Keratinocyte (primary cell): ENCODE results near the gene CHRD. TPM values are rescaled to one million over a fixed set of nuclear protein-coding genes. Genes with fewer than 3 reads are reported as not detected.

Experiments
- DNase-seq: peaks from one replicate; pipeline ENCODE4 v3.0.0-alpha.2; 2011; ENCODE audit warnings: low read depth, missing footprints, low spot score
- FAIRE-seq: peaks from 2 replicates; lab custom pipeline; 2011; peaks lifted over from hg19 to GRCh38; lab: Jason Lieb, UNC
- H2AFZ ChIP-seq: 2 replicates; pipeline ENCODE4 v1.6.0; 2012; ENCODE audit warnings: low read length, control low read depth, inconsistent platforms; ENCODE audit not compliant: control insufficient read depth
- H3K27ac ChIP-seq: 2 replicates; pipeline ENCODE4 v1.5.1; 2011; ENCODE audit warnings: low read length; ENCODE audit not compliant: control insufficient read depth, insufficient read depth
- H3K27me3 ChIP-seq: 3 replicates; pipeline ENCODE4 v1.6.0; 2011; ENCODE audit warnings: low read length; ENCODE audit not compliant: control insufficient read depth, insufficient read depth; ENCODE audit errors: extremely low read depth
- H3K36me3 ChIP-seq, 2 experiments: 2 replicates in 1 of 2; 3 replicates in 1 of 2; pipeline ENCODE4 v1.5.1; 2011; ENCODE audit warnings: low read length in 2 of 2, mild to moderate bottlenecking in 1 of 2; ENCODE audit not compliant: control insufficient read depth in 2 of 2, insufficient read depth in 2 of 2; ENCODE audit errors: extremely low read depth in 1 of 2
- H3K4me1 ChIP-seq: 3 replicates; pipeline ENCODE4 v1.5.1; 2011; ENCODE audit warnings: low read length; ENCODE audit not compliant: control insufficient read depth, insufficient read depth; ENCODE audit errors: extremely low read depth
- H3K4me2 ChIP-seq: 3 replicates; pipeline ENCODE4 v1.6.0; 2011; ENCODE audit warnings: low read depth, low read length; ENCODE audit not compliant: control insufficient read depth, insufficient read depth; ENCODE audit errors: extremely low read depth
- H3K4me3 ChIP-seq, 3 experiments: fragments of 200-600 bp in 1 of 3; sonication (generic) in 1 of 3; 2 replicates in 2 of 3; 3 replicates in 1 of 3; pipeline ENCODE4 v1.5.1; 2011 to 2016; ENCODE audit warnings: low read length in 3 of 3, mild to moderate bottlenecking in 3 of 3, control low read depth in 2 of 3, inconsistent platforms in 1 of 3, low read depth in 1 of 3, mixed read lengths in 1 of 3, mixed run types in 1 of 3, moderate library complexity in 1 of 3; ENCODE audit not compliant: control insufficient read depth in 2 of 3, insufficient read depth in 2 of 3; ENCODE audit errors: extremely low read depth in 1 of 3
- H3K79me2 ChIP-seq: 2 replicates; pipeline ENCODE4 v1.6.0; 2012; ENCODE audit warnings: low read length; ENCODE audit not compliant: control insufficient read depth, insufficient read depth
- H3K9ac ChIP-seq: 3 replicates; pipeline ENCODE4 v1.6.0; 2011; ENCODE audit warnings: low read length; ENCODE audit not compliant: control insufficient read depth, insufficient read depth; ENCODE audit errors: extremely low read depth
- H3K9me1 ChIP-seq: 3 replicates; pipeline ENCODE4 v1.6.0; 2011; ENCODE audit warnings: low read length; ENCODE audit not compliant: control insufficient read depth, insufficient read depth; ENCODE audit errors: extremely low read depth
- H3K9me3 ChIP-seq: 2 replicates; pipeline ENCODE4 v1.5.1; 2012; ENCODE audit warnings: low read depth, low read length; ENCODE audit not compliant: control insufficient read depth
- H4K20me1 ChIP-seq: 3 replicates; pipeline ENCODE4 v1.6.0; 2011; ENCODE audit warnings: low read length; ENCODE audit not compliant: control insufficient read depth, insufficient read depth; ENCODE audit errors: extremely low read depth
- EZH2 ChIP-seq: IDR thresholded peaks from one replicate; pipeline ENCODE4 v1.6.1; 2012; ENCODE audit warnings: inconsistent platforms, mild to moderate bottlenecking, low read length, moderate library complexity
- dilution Hi-C: fragments of 300-500 bp; cut with MboI; formaldehyde crosslinking; loops from one replicate; pipeline ENCODE4 v1.7.0; 2020; ENCODE audit warnings: low sequenced_read_pairs; ENCODE audit not compliant: extremely low pct_ligation_motif_present
- polyA plus RNA-seq, 5 experiments: library from polyadenylated mRNA; depleted of rRNA in 3 of 5; stranded (reverse) in 3 of 5; stranded (forward) in 1 of 5; unstranded in 1 of 5; fragments of >200 nt; gene quantifications; 1 replicate in 1 of 5; 2 replicates in 3 of 5; 3 replicates in 1 of 5; pipeline versions ENCODE4 v1.2.1 to v1.2.3, GENCODE V29; 2011 to 2012; ENCODE audit warnings: missing spikeins in 2 of 5, low read depth in 1 of 5, low replicate concordance in 1 of 5
- TF ChIP-seq, protein P1 (sequence below), 3 experiments: IDR thresholded peaks in 1 of 3; conservative IDR thresholded peaks in 1 of 3; optimal IDR thresholded peaks in 1 of 3; 2 replicates in 2 of 3; 3 replicates in 1 of 3; pipeline versions ENCODE3 to v1.5.1; 2011; ENCODE audit warnings: low read length in 3 of 3, mild to moderate bottlenecking in 3 of 3, moderate library complexity in 2 of 3, control low read depth in 1 of 3, inconsistent platforms in 1 of 3; ENCODE audit not compliant: insufficient read depth in 2 of 3; ENCODE audit errors: extremely low read depth in 1 of 3

The CHRD gene
- polyA plus RNA-seq, 1 donor (not counting 4 experiments of a cell fraction or from before 2014, with no cell fraction given) = not detected

DNA sequence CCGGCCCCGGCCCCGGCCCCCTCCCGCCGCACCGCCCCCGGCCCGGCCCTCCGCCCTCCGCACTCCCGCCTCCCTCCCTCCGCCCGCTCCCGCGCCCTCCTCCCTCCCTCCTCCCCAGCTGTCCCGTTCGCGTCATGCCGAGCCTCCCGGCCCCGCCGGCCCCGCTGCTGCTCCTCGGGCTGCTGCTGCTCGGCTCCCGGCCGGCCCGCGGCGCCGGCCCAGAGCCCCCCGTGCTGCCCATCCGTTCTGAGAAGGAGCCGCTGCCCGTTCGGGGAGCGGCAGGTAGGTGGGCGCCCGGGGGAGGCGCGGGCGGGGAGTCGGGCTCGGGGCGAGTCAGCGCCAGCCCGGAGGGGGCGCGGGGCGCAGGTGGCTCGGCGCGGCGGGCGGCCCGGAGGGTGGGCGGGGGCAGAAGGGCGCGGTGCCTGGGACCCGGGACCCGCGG, 352 bp downstream of the CHRD start:
- Histone ChIP-seq H3K4me2 (peak overlapping the region; percentile 16), H3K27me3 (peaks cover 75% of the 10 kb centered on the region), H3K4me1 (no peaks in the 10 kb centered on the region), H3K9me1 (no peaks in the 10 kb centered on the region), H3K36me3 (no peaks in the 10 kb centered on the region), H3K9ac (no peak overlapping the region), H3K79me2 (no peaks in the 10 kb centered on the region), H3K4me3 (peak overlapping the region in 1 of 3 experiments; percentile 46), H2AFZ (no peak overlapping the region), H4K20me1 (no peaks in the 10 kb centered on the region), H3K9me3 (no peaks in the 10 kb centered on the region), H3K27ac (no peak overlapping the region)
- dilution Hi-C loops = no loop called here
- TF ChIP-seq, protein P1, sequence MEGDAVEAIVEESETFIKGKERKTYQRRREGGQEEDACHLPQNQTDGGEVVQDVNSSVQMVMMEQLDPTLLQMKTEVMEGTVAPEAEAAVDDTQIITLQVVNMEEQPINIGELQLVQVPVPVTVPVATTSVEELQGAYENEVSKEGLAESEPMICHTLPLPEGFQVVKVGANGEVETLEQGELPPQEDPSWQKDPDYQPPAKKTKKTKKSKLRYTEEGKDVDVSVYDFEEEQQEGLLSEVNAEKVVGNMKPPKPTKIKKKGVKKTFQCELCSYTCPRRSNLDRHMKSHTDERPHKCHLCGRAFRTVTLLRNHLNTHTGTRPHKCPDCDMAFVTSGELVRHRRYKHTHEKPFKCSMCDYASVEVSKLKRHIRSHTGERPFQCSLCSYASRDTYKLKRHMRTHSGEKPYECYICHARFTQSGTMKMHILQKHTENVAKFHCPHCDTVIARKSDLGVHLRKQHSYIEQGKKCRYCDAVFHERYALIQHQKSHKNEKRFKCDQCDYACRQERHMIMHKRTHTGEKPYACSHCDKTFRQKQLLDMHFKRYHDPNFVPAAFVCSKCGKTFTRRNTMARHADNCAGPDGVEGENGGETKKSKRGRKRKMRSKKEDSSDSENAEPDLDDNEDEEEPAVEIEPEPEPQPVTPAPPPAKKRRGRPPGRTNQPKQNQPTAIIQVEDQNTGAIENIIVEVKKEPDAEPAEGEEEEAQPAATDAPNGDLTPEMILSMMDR (optimal IDR thresholded peaks at IDR 0.05 in 1 of 3, IDR thresholded peaks at IDR 0.05 in 1 of 3, conservative IDR thresholded peaks at IDR 0.05 in 1 of 3; ENCODE audit: extremely low read depth in 1 of 3, insufficient read depth in 2 of 3, low read length in 3 of 3) = no peak
- no peak for TF ChIP-seq EZH2
- DNase-seq (no peak), FAIRE-seq (no peak)

DNA sequence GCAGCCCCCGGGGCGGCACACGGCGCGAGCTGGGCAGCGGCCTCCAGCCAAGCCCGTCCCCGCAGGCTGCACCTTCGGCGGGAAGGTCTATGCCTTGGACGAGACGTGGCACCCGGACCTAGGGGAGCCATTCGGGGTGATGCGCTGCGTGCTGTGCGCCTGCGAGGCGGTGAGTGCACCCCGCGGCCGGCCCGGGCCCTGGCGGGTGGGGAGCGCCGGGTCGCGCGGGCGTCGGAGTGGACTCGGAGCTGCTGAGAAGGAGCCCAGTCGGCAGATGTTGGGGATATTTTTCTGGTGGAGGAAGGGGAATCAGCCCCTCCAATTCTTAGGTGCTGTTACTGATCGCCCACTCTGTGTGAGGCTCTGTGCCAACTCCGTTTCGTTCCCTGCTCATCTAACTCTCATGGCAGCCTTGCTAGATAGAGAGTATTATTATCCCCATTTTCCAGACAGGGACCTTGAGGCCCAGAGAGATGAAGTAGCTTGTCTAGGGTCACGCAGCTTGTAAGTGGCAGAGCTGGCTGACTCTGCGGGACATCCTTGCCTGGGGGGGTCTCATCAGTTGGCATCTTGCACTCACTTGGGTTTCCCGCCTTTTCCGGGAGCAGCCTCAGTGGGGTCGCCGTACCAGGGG, 890 bp downstream of the CHRD start:
- Histone ChIP-seq H3K36me3 (no peaks in the 10 kb centered on the region), H2AFZ (no peak overlapping the region), H3K4me2 (peak overlapping the region; percentile 48), H3K79me2 (no peaks in the 10 kb centered on the region), H3K4me1 (no peaks in the 10 kb centered on the region), H3K9ac (no peak overlapping the region), H4K20me1 (no peaks in the 10 kb centered on the region), H3K27me3 (peaks cover 69% of the 10 kb centered on the region), H3K9me3 (no peaks in the 10 kb centered on the region), H3K27ac (no peak overlapping the region), H3K4me3 (peak overlapping the region in 1 of 3 experiments; percentile 46), H3K9me1 (no peaks in the 10 kb centered on the region)
- peak; percentile 100 for TF ChIP-seq EZH2
- TF ChIP-seq, protein P1 (optimal IDR thresholded peaks at IDR 0.05 in 1 of 3, IDR thresholded peaks at IDR 0.05 in 1 of 3, conservative IDR thresholded peaks at IDR 0.05 in 1 of 3; ENCODE audit: extremely low read depth in 1 of 3, insufficient read depth in 2 of 3, low read length in 3 of 3) = no peak
- peak; percentile 5 for FAIRE-seq
- dilution Hi-C loops = no loop called here
- no peak for DNase-seq
